HepG2 (cell line): Measurements from ENCODE around the gene GMPPA. TPM values are rescaled to one million over a fixed set of nuclear protein-coding genes. Genes with fewer than 3 reads are reported as not detected.

Source experiments
- ATAC-seq: fragments of 200-7000 bp; cut with Tn5 transposase; 3 replicates; pipeline ENCODE4 v1.9.1; 2020; ENCODE audit warnings: mild to moderate bottlenecking, moderate library complexity
- BruUV-seq: library from RNA; stranded (reverse); fragments of 400-500 nt; replicated peaks from 2 replicates; lab custom pipeline; 2021; lab: Mats Ljungman, UMichigan
- CTCF ChIA-PET: fragments of 300-600 bp; formaldehyde crosslinking; extraction: SDS; loops from one replicate; lab custom pipeline; 2021; ENCODE audit warnings: low total read pairs, inconsistent platforms, low intra/inter-chr PET ratio; lab: Yijun Ruan, JAX
- POLR2A ChIA-PET: fragments of 350-600 bp; sonication (Branson Sonifier 250); formaldehyde crosslinking; loops from one replicate; lab custom pipeline; 2020; ENCODE audit warnings: antibody characterized with exemption, inconsistent platforms; lab: Yijun Ruan, JAX
- DNase-seq: peaks from one replicate; pipeline ENCODE4 v3.0.0-alpha.2; 2015; ENCODE audit warnings: low spot score
- FAIRE-seq: peaks from 3 replicates; lab custom pipeline; 2011; peaks lifted over from hg19 to GRCh38; lab: Jason Lieb, UNC
- H2AFZ ChIP-seq: one replicate; pipeline ENCODE4 v1.6.1; 2011; ENCODE audit warnings: low read length, inconsistent platforms
- H3K27ac ChIP-seq: fragments of 300-600 bp; 3 replicates; pipeline ENCODE4 v1.8.0; 2011; ENCODE audit warnings: mixed run types, mild to moderate bottlenecking, mixed read lengths, low read length, inconsistent platforms; ENCODE audit not compliant: insufficient read depth; ENCODE audit errors: extremely low read length
- H3K27me3 ChIP-seq, 2 experiments: fragments of 200-600 bp in 1 of 2; 2 replicates in 1 of 2; 3 replicates in 1 of 2; pipeline versions ENCODE4 v1.6.0 to v1.8.0; 2011; ENCODE audit warnings: low read length in 2 of 2, mild to moderate bottlenecking in 2 of 2, moderate library complexity in 2 of 2, inconsistent platforms in 1 of 2; ENCODE audit not compliant: insufficient read depth in 2 of 2, control insufficient read depth in 1 of 2
- H3K36me3 ChIP-seq, 2 experiments: fragments of 200-600 bp in 1 of 2; replicated peaks in 1 of 2; 2 replicates in 1 of 2; 3 replicates in 1 of 2; pipeline versions ENCODE4 v1.5.1 to v1.8.0; 2011; ENCODE audit warnings: low read length in 2 of 2, inconsistent platforms in 1 of 2; ENCODE audit not compliant: insufficient read depth in 2 of 2, control insufficient read depth in 1 of 2
- H3K4me1 ChIP-seq: 2 replicates; pipeline ENCODE4 v1.5.1; 2012; ENCODE audit warnings: low read length, inconsistent platforms; ENCODE audit not compliant: insufficient read depth
- H3K4me2 ChIP-seq: 2 replicates; pipeline ENCODE4 v1.6.0; 2011; ENCODE audit warnings: low read depth, low read length, inconsistent platforms
- H3K4me3 ChIP-seq, 3 experiments: fragments of 200-600 bp in 1 of 3; sonication (generic), shearing (Covaris generic) in 1 of 3; replicated peaks in 1 of 3; 2 replicates each; pipeline ENCODE4 v1.5.1; 2011 to 2016; ENCODE audit warnings: low read length in 3 of 3, inconsistent platforms in 2 of 3, low read depth in 2 of 3, mild to moderate bottlenecking in 2 of 3, control low read depth in 1 of 3, mixed read lengths in 1 of 3; ENCODE audit not compliant: insufficient read depth in 1 of 3
- H3K79me2 ChIP-seq: one replicate; pipeline ENCODE4 v1.6.1; 2011; ENCODE audit warnings: low read length, inconsistent platforms; ENCODE audit not compliant: insufficient read depth
- H3K9ac ChIP-seq: 2 replicates; pipeline ENCODE4 v1.6.0; 2011; ENCODE audit warnings: mild to moderate bottlenecking, low read depth, low read length, inconsistent platforms; ENCODE audit not compliant: insufficient read depth
- H3K9me3 ChIP-seq: 2 replicates; pipeline ENCODE4 v1.5.1; 2012; ENCODE audit warnings: mild to moderate bottlenecking, low read length
- H4K20me1 ChIP-seq: 2 replicates; pipeline ENCODE4 v1.6.0; 2011; ENCODE audit warnings: inconsistent platforms, mild to moderate bottlenecking, low read length, moderate library complexity; ENCODE audit not compliant: insufficient read depth
- EEA1 ChIP-seq: sonication (generic); formaldehyde crosslinking; IDR thresholded peaks from 2 replicates; pipeline ENCODE4 v1.5.1; 2020; ENCODE audit warnings: mild to moderate bottlenecking, missing genetic modification reagents, borderline replicate concordance
- FLYWCH1 ChIP-seq: sonication (generic); formaldehyde crosslinking; IDR thresholded peaks from 2 replicates; pipeline ENCODE4 v1.8.1; 2023; ENCODE audit warnings: mild to moderate bottlenecking, missing genetic modification reagents
- FOXA1 ChIP-seq, 2 experiments: fragments of 450-650 bp in 1 of 2; sonication (generic) in 1 of 2; formaldehyde crosslinking in 1 of 2; IDR thresholded peaks; 2 replicates each; pipeline versions ENCODE4 v1.4.0 to v1.6.1; 2016 to 2020; ENCODE audit warnings: missing genetic modification reagents in 1 of 2
- NFKB2 ChIP-seq: sonication (generic); formaldehyde crosslinking; IDR thresholded peaks from 2 replicates; pipeline ENCODE4 v1.4.0; 2020; ENCODE audit warnings: missing genetic modification reagents, borderline replicate concordance
- NR2F1 ChIP-seq, 2 experiments: fragments of 450-650 bp in 1 of 2; formaldehyde crosslinking in 1 of 2; IDR thresholded peaks; 2 replicates each; pipeline versions ENCODE4 v1.5.0 to v1.6.1; 2016 to 2020; ENCODE audit warnings: mild to moderate bottlenecking in 1 of 2, missing compliant biosample characterization in 1 of 2, missing genetic modification reagents in 1 of 2, moderate library complexity in 1 of 2
- SNAI1 ChIP-seq: sonication (generic); formaldehyde crosslinking; IDR thresholded peaks from 2 replicates; pipeline ENCODE4 v1.5.0; 2020; ENCODE audit warnings: mild to moderate bottlenecking, missing genetic modification reagents, borderline replicate concordance
- SRF ChIP-seq: IDR thresholded peaks from 2 replicates; pipeline ENCODE4 v1.6.1; 2011; ENCODE audit warnings: mild to moderate bottlenecking, low read depth, low read length, moderate library complexity
- ZC3H13 ChIP-seq: sonication (generic); formaldehyde crosslinking; IDR thresholded peaks from 2 replicates; pipeline ENCODE4 v1.8.1; 2023; ENCODE audit warnings: mild to moderate bottlenecking, missing genetic modification reagents, moderate library complexity
- ZFX ChIP-seq: sonication (generic); formaldehyde crosslinking; IDR thresholded peaks from 2 replicates; pipeline ENCODE4 v1.4.0; 2020; ENCODE audit warnings: mild to moderate bottlenecking, low read depth, missing genetic modification reagents, moderate library complexity
- ZMAT3 ChIP-seq: sonication (generic); formaldehyde crosslinking; conservative IDR thresholded peaks from 2 replicates; pipeline ENCODE4 v1.7.0; 2021; ENCODE audit warnings: missing genetic modification reagents
- ZNF503 ChIP-seq: sonication (generic); formaldehyde crosslinking; IDR thresholded peaks from 2 replicates; pipeline ENCODE4 v1.4.0; 2020; ENCODE audit warnings: missing genetic modification reagents
- ZNF543 ChIP-seq: sonication (generic); formaldehyde crosslinking; IDR thresholded peaks from 2 replicates; pipeline ENCODE4 v1.4.0; 2020; ENCODE audit warnings: mild to moderate bottlenecking, missing genetic modification reagents
- WGBS: methylation state at CpG from one replicate; pipeline ENCODE4 v1.1.6; 2017; ENCODE audit warnings: low lambda C conversion rate; 5-methylcytosine and 5-hydroxymethylcytosine counted together
- in situ Hi-C: cut with HindIII; loops from 2 replicates; pipeline ENCODE4 v1.10.0; 2017; ENCODE audit warnings: low pct_unique_long_range_greater_than_20kb; ENCODE audit not compliant: extremely low pct_ligation_motif_present
- intact Hi-C: fragments of 100-400 bp; cut with micrococcal nuclease; formaldehyde crosslinking; loops from one replicate; pipeline ENCODE4 v1.10.0; 2022; ENCODE audit not compliant: unreplicated experiment
- polyA plus RNA-seq, 8 experiments: library from polyadenylated mRNA; depleted of rRNA in 3 of 8; stranded (reverse) in 7 of 8; unstranded in 1 of 8; fragments of >200 nt; fragmentation: Illumina TruSeq in 4 of 8; extraction: Trizol in 4 of 8; gene quantifications; 2 replicates each; pipeline versions ENCODE4 v1.2.1 to v1.2.3, GENCODE V29; 2011 to 2016; ENCODE audit warnings: low read depth in 4 of 8, missing spikeins in 1 of 8, mixed read lengths in 1 of 8; ENCODE audit not compliant: insufficient read depth in 1 of 8
- total RNA-seq, 5 experiments: library from RNA; depleted of rRNA; stranded (reverse); fragments of >200 nt; fragmentation: Illumina TruSeq; extraction: Trizol; gene quantifications; 2 replicates each; pipeline ENCODE4 v1.2.3, GENCODE V29; 2016; ENCODE audit warnings: low read depth in 1 of 5
- TF ChIP-seq, protein P1 (sequence below): IDR thresholded peaks from 2 replicates; pipeline ENCODE4 v1.6.1; 2012; ENCODE audit warnings: inconsistent platforms
- TF ChIP-seq, protein P2 (sequence below): sonication (generic); formaldehyde crosslinking; IDR thresholded peaks from 2 replicates; pipeline ENCODE4 v1.5.0; 2020; ENCODE audit warnings: mild to moderate bottlenecking, missing genetic modification reagents
- TF ChIP-seq, protein P3 (sequence below): sonication (generic); formaldehyde crosslinking; IDR thresholded peaks from 2 replicates; pipeline ENCODE4 v1.4.0; 2020; ENCODE audit warnings: mild to moderate bottlenecking, missing genetic modification reagents, borderline replicate concordance

Gene GMPPA
- total and polyA plus RNA-seq, 2 of the 13 experiments (the other 11 are each of a cell fraction or from before 2014, with no cell fraction given): 81.1 to 106 TPM

DNA sequence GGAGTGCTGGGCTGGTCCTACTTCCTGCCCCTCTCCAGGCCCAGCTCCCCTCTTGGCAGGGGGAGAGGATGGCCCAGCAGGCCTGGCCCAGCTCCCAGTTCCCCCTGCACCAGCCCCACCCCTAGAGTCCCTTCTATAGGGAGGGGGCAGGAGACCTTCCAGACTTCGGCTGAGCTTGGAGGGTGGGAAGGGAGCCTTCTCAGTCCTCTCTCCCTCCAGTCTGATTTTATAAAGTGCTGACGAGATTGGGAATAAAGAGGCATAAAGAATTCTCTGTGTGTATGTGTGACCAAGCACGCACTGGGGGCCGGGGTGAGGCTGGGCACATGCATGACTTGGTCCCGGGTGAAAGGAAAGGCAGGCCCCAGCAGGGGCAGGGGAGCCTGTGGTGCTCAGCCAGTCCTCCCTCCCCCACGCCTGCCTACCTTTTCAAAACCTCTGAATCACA lies 39.8 kb downstream of the GMPPA start:
- BruUV-seq: no TSS peak
- H4K20me1 ChIP-seq: peaks cover 46% of the 10 kb centered on the region
- ATAC-seq (no peak), DNase-seq (no peak), FAIRE-seq (no peak)
- peaks cover 20% of the 10 kb centered on the region for H3K79me2 ChIP-seq
- ChIA-PET POLR2A (interaction anchor here (1.4 kb wide), 1 partner anchor 22 kb away, joined by 4 read pairs; no protein-coding TSS in a partner anchor), CTCF (interaction anchor here (1.5 kb wide), 1 partner anchor 104 kb away, joined by 8 read pairs; no protein-coding TSS in a partner anchor)
- H2AFZ ChIP-seq: no peak overlapping the region
- H3K27ac ChIP-seq: no peak overlapping the region
- H3K9me3 ChIP-seq: no peaks in the 10 kb centered on the region
- H3K27me3 ChIP-seq: peaks cover 2 to 32% of the 10 kb centered on the region in 2 experiments; a peak in 4 of 5 replicates
- in situ Hi-C loops (no loop called here), intact Hi-C loops (loop anchor here (10.0 kb wide), 1 partner anchor 244 kb away; no protein-coding TSS in a partner anchor)
- peaks cover 15 to 27% of the 10 kb centered on the region in 2 experiments for H3K36me3 ChIP-seq
- no peak overlapping the region for H3K9ac ChIP-seq
- WGBS: 86% methylated on average over 6 of the region's 6 CpGs
- no peak overlapping the region for H3K4me3 ChIP-seq
- H3K4me1 ChIP-seq: peaks cover 45% of the 10 kb centered on the region
- 0 out of 2 replicates have a peak overlapping the region, but pooled peaks have one; percentile 51 for H3K4me2 ChIP-seq
- TF ChIP-seq, protein P1, sequence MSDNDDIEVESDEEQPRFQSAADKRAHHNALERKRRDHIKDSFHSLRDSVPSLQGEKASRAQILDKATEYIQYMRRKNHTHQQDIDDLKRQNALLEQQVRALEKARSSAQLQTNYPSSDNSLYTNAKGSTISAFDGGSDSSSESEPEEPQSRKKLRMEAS: no peak
- TF ChIP-seq, protein P2, sequence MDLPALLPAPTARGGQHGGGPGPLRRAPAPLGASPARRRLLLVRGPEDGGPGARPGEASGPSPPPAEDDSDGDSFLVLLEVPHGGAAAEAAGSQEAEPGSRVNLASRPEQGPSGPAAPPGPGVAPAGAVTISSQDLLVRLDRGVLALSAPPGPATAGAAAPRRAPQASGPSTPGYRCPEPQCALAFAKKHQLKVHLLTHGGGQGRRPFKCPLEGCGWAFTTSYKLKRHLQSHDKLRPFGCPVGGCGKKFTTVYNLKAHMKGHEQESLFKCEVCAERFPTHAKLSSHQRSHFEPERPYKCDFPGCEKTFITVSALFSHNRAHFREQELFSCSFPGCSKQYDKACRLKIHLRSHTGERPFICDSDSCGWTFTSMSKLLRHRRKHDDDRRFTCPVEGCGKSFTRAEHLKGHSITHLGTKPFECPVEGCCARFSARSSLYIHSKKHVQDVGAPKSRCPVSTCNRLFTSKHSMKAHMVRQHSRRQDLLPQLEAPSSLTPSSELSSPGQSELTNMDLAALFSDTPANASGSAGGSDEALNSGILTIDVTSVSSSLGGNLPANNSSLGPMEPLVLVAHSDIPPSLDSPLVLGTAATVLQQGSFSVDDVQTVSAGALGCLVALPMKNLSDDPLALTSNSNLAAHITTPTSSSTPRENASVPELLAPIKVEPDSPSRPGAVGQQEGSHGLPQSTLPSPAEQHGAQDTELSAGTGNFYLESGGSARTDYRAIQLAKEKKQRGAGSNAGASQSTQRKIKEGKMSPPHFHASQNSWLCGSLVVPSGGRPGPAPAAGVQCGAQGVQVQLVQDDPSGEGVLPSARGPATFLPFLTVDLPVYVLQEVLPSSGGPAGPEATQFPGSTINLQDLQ (CRISPR knock-in tag): no peak
- TF ChIP-seq NFKB2 (CRISPR knock-in tag) (peak; percentile 62; the same call in 1 of the 2 replicates), SNAI1 (CRISPR knock-in tag) (no peak), ZNF543 (0 out of 2 replicates have a peak, but pooled peaks have one; percentile 18), EEA1 (CRISPR knock-in tag) (no peak), SRF (no peak), FOXA1 (IDR thresholded peaks at IDR 0.05) (no peak), FOXA1 (CRISPR knock-in tag; IDR thresholded peaks at IDR 0.05) (no peak), ZC3H13 (peak; percentile 13; the same call in 1 of the 2 replicates), ZMAT3 (CRISPR knock-in tag) (no peak), ZFX (CRISPR knock-in tag) (no peak), ZNF503 (CRISPR knock-in tag) (no peak), FLYWCH1 (CRISPR knock-in tag) (no peak), NR2F1 (CRISPR knock-in tag; IDR thresholded peaks at IDR 0.05) (no peak)
- TF ChIP-seq, protein P3, sequence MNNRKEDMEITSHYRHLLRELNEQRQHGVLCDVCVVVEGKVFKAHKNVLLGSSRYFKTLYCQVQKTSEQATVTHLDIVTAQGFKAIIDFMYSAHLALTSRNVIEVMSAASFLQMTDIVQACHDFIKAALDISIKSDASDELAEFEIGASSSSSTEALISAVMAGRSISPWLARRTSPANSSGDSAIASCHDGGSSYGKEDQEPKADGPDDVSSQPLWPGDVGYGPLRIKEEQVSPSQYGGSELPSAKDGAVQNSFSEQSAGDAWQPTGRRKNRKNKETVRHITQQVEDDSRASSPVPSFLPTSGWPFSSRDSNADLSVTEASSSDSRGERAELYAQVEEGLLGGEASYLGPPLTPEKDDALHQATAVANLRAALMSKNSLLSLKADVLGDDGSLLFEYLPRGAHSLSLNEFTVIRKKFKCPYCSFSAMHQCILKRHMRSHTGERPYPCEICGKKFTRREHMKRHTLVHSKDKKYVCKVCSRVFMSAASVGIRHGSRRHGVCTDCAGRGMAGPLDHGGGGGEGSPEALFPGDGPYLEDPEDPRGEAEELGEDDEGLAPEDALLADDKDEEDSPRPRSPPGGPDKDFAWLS: no peak
